DMS53 (cell line): ENCODE results near the gene PTPRN2.

Experiments used
- DNase-seq: peaks from one replicate; lab custom pipeline; 2025; lab: John Stamatoyannopoulos, UW

The PTPRN2 gene

DNA sequence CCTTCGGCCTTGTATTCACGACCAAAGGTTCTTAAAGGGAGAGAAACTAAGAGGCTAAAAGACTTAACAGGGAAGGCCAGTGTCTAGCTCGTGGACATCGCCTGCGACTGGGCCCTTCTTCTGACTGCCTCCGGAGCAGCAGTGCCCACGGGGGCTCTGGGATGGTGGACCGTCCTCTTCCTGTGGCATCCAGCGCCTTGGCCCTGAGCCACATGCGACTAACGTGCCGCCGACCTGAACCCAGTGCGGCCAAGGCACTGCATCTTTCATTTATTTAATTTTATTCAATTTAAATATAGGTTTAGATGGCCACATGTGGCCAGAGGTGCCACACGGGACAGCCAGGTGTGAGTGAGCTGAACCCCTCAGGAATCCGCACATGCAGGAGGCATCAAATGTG lies 451.7 kb downstream of the PTPRN2 start:
- DNase-seq: no peak

DNA sequence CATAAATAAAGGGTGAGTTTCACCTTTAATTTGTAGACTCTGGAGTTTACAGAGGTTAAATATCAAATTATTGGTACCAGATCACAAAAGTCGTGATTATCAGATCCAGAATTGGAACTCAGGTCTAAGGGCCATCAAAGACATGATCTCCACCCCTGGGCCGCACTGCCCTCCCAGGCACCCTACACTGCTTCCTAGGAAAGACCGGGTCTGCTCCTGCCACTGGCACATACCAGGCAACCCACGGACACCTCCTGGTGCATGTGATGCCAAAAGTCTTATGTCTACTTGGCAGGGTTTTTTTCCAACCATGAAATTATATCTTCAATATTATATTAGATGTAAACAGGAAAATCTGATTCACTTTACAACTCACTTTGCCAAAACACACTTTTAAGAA lies 452.8 kb downstream of the PTPRN2 start:
- DNase-seq: no peak

- DNase-seq: no peak
These were observed 453.9 kb downstream of the PTPRN2 start for GRCh38 chr7:158133515-158134271.

DNA sequence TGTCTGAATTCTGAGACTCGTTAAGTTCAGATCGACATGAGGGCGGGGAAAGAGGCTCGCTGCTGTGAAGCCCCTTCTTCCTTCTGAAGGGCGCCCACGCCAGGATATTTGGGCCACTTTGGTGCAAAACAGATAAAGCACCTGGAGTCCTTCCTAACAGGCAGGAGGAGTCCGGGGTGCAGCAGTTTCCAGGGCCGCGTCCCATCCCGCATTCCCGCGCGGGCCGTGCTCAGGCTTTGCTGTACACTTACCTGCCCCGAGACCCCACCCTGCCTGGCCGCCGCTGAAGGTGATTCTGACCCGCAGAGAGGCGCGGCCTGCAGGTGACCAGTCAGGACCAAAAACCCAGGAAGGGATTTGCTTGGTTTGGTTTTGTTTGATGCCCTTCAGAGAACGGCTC lies 454.6 kb downstream of the PTPRN2 start:
- no peak for DNase-seq

- DNase-seq: no peak
These were observed 457.6 kb downstream of the PTPRN2 start for GRCh38 chr7:158130023-158130409.

DNA sequence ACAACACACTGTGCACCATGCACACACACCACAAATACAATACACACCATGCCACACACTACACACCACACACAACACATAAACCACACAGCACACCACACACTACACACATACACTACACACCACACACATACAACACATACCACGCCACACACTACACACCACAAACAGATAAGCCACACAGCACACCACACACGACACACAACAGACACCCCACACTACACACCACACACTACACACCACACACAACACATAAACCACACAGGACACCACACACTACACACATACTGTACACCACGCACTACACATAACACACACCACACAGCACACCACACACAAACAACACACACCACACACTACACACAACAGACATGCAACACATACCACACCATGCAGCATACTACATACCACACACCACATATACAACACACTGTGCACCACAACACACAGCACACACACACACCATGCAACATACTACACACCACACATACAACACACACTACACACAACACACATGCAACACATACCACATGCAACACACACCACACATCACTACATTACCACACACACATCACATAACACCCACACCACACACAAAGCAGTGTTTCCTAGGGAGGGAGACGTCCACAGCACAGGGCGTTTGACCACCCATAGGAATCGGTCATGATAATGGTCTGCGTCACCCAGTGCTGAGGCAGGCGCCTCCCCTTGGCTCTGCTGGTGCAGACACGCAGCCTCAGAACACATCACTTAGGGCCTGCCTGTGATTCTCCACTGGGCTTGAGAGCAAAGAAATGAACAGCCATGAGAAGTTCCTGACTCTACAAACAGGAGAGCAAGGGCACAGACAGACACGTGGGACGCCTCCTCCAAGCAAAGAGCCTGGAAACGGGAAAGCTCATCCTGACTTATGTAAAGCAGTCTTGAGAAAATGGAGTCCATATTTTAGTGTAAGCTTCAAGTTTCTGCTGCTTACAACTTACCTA lies 458.3 kb downstream of the PTPRN2 start:
- DNase-seq: no peak

DNA sequence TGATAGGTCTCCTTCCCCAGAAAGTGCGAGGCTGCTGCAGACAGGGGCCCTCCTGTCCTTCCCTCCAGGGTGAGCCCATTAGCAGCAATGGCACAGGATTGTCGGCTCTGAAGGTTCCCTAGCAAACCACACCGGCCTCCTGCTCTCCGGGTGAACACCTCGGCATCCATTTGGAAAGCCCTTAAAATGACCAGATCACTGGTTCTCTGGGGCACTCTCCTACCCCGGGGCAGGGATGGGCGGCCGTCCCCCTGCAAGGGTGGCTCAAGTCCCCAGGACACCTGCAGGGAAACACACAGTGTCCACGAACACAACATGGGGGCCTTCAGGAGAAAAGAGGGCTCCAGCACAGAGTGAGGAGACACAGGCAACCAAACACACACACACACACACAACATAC lies 459.1 kb downstream of the PTPRN2 start:
- DNase-seq: no peak

- no peak for DNase-seq
These were observed 460.4 kb downstream of the PTPRN2 start for GRCh38 chr7:158127241-158127640.

GRCh38 chr7:158126661-158127060 lies 461.0 kb downstream of the PTPRN2 start:
- no peak for DNase-seq

GRCh38 chr7:158125721-158126120 lies 461.9 kb downstream of the PTPRN2 start:
- DNase-seq: no peak

DNA sequence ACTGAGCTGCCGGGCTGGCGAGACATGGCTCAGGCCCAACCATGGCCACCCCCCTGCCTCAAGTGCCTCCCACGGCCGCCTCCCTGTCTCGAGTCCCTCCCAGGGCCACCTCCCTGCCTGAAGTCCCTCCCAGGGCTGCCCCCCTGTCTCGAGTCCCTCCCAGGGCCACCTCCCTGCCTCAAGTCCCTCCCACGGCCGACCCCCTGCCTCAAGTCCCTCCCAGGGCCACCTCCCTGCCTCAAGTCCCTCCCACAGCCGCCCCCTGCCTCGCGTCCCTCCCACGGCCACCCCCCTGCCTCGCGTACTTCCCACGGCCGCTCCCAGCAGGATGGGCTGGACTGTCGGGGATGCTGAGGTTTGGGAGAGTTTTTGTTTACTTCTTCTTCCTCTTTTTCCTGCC lies 462.5 kb downstream of the PTPRN2 start:
- DNase-seq: no peak

DNA sequence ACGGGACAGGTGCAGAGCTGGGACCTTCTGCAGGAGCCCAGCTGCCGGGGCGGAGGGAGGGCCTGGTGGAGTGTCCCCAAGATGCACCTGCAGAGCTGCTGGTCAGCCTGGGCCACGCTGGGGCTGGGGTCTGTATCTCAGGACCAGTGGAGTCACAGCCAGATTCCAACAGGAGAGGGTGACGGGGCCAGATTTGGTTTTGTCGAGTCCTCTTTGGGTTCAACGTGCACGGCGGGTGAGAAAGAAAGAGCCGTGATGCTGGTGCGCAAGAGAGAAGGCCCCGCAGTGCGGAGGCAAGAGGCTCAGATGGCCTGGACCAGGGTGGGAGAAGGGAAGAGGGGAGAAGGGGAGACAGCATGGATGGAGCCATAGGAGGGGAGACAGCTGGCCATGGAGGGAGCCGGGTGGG lies 462.9 kb downstream of the PTPRN2 start:
- DNase-seq: no peak

- no peak for DNase-seq
These were observed 463.9 kb downstream of the PTPRN2 start for GRCh38 chr7:158123753-158124152.

GRCh38 chr7:158123214-158123613 lies 464.4 kb downstream of the PTPRN2 start:
- DNase-seq: no peak

DNA sequence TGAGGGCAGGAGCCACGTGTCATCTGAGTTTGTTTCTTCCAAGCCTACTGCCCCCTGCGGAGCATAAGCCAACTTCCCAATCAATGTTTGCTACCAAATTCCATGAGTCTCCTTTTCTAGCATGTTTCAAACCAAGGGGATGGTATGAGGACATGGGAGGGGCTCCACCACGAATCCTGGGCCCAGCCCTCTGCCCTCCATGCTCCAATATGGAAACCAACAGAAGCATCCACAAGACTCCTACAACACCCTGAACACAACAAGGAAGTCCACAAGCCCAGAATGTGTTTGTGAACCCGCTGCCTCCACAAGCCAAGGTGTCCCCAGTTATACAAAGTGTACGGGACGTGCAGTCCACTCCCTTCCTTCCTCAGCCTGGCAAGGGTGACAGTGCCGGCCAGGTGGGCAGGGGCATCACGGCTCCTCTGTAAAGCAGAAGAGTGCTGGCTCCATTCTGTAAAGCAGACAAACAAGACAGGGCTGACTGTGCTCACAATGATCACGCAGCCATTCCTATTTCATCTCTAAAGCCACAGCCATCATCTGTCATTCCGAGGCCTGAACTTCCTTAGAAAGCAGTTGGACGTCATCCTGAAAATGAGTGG lies 466.1 kb downstream of the PTPRN2 start:
- DNase-seq: no peak

- no peak for DNase-seq
These were observed 466.9 kb downstream of the PTPRN2 start for GRCh38 chr7:158120716-158121115.

- DNase-seq: no peak
These were observed 467.3 kb downstream of the PTPRN2 start for GRCh38 chr7:158120316-158120715.

DNA sequence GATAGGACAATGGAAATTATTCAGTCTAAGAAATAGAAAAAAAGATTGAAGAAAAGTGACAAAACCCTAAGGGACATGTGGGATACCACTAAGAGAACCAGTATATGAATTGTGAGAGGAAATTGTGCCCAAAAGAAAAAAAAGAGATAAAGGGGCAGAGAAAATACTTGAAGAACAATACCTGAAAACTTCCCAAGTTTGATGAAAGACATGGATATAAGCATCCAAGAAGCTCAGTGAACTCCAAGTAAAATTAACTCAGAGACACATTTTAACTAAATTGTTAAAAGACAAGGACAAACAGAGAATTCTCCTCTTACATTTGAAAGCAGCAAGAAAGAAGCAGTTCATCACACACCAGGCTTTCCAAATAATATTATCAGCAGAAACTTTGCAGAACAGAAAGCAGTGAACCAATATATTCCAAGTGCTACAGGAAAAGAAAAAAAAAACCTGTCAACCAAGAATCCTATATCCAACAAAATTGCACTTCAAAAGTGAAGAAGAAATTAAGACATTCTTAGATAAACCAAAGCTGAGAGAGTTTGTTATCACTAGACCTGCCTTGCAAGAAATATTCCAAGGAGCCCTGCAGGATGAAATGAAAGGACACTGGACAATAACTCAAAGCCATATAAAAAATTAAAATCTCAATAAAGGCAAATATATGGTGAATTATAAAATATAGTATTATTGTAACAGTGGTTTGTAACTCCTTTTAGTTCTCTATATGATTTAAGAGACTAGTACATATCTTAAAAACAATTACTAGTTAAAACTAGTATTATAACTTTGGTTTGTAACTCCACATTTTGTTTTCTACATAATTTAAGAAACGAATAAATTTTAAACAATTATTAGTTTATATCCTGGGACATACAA lies 470.0 kb downstream of the PTPRN2 start:
- no peak for DNase-seq

- DNase-seq: no peak
These were observed 471.4 kb downstream of the PTPRN2 start for GRCh38 chr7:158116235-158116634.

GRCh38 chr7:158114056-158114850 lies 473.4 kb downstream of the PTPRN2 start:
- no peak for DNase-seq
